Fibroblast of lung (primary cell): ENCODE data around the gene C1QTNF1. TPM values are rescaled to one million over a fixed set of nuclear protein-coding genes. Genes with fewer than 3 reads are reported as not detected.

Experiments
- DNase-seq, 2 donors: peaks; one replicate each; pipeline versions ENCODE4 v3.0.0 to v3.0.0-alpha.2; 2010; ENCODE audit warnings: low read depth in 2 of 2
- H2AFZ ChIP-seq: 2 replicates; pipeline ENCODE4 v1.5.1; 2012; ENCODE audit warnings: low read length, control low read depth, inconsistent platforms
- H3K27ac ChIP-seq: 2 replicates; pipeline ENCODE4 v1.5.1; 2011; ENCODE audit warnings: low read length, control low read depth; ENCODE audit not compliant: insufficient read depth
- H3K27me3 ChIP-seq: 2 replicates; pipeline ENCODE4 v1.5.1; 2011; ENCODE audit warnings: mild to moderate bottlenecking, low read length; ENCODE audit not compliant: control insufficient read depth, insufficient read depth
- H3K36me3 ChIP-seq: 2 replicates; pipeline ENCODE4 v1.5.1; 2011; ENCODE audit warnings: low read length; ENCODE audit not compliant: control insufficient read depth, insufficient read depth
- H3K4me1 ChIP-seq: 2 replicates; pipeline ENCODE4 v1.5.1; 2011; ENCODE audit warnings: low read length; ENCODE audit not compliant: control insufficient read depth, insufficient read depth; ENCODE audit errors: extremely low read depth
- H3K4me2 ChIP-seq: 2 replicates; pipeline ENCODE4 v1.5.1; 2011; ENCODE audit warnings: low read length, control low read depth; ENCODE audit not compliant: insufficient read depth; ENCODE audit errors: extremely low read depth
- H3K4me3 ChIP-seq, 4 experiments: fragments of 200-600 bp in 1 of 4; sonication (generic) in 1 of 4; replicated peaks in 1 of 4; 2 replicates each; pipeline ENCODE4 v1.5.1; 2011 to 2016; ENCODE audit warnings: low read length in 4 of 4, low read depth in 3 of 4, mild to moderate bottlenecking in 3 of 4, control low read depth in 2 of 4, inconsistent platforms in 1 of 4, mixed read lengths in 1 of 4; ENCODE audit not compliant: insufficient read depth in 1 of 4; ENCODE audit errors: control extremely low read depth in 1 of 4
- H3K79me2 ChIP-seq: 2 replicates; pipeline ENCODE4 v1.5.1; 2012; ENCODE audit warnings: mild to moderate bottlenecking, low read length, inconsistent platforms; ENCODE audit not compliant: control insufficient read depth, insufficient read depth
- H3K9ac ChIP-seq: 2 replicates; pipeline ENCODE4 v1.5.1; 2011; ENCODE audit warnings: mild to moderate bottlenecking, low read length, control low read depth; ENCODE audit not compliant: insufficient read depth
- H3K9me3 ChIP-seq: 2 replicates; pipeline ENCODE4 v1.5.1; 2012; ENCODE audit warnings: low read depth, low read length; ENCODE audit not compliant: control insufficient read depth, insufficient read depth
- H4K20me1 ChIP-seq: 2 replicates; pipeline ENCODE4 v1.5.1; 2011; ENCODE audit warnings: low read length; ENCODE audit not compliant: control insufficient read depth, insufficient read depth; ENCODE audit errors: extremely low read depth
- EZH2 ChIP-seq: IDR thresholded peaks from 2 replicates; pipeline ENCODE4 v1.5.1; 2012; ENCODE audit warnings: low read length, control low read depth, mild to moderate bottlenecking; ENCODE audit errors: missing control alignments
- polyA plus RNA-seq, 2 donors: library from polyadenylated mRNA; depleted of rRNA in 1 of 2; stranded (reverse) in 1 of 2; unstranded in 1 of 2; fragments of >200 nt; gene quantifications; 2 replicates each; pipeline ENCODE4 v1.2.1, GENCODE V29; 2011 to 2012; ENCODE audit warnings: missing spikeins in 1 of 2
- total RNA-seq: library from RNA; depleted of rRNA; stranded (reverse); fragments of >200 nt; gene quantifications from 2 replicates; pipeline ENCODE4 v1.2.1, GENCODE V29; 2014
- TF ChIP-seq, protein P1 (sequence below), 2 donors: IDR thresholded peaks in 1 of 2; conservative IDR thresholded peaks in 1 of 2; 1 replicate in 1 of 2; 2 replicates in 1 of 2; pipeline ENCODE4 v1.5.1; 2011 to 2012; ENCODE audit warnings: low read length in 2 of 2, control low read depth in 1 of 2, inconsistent platforms in 1 of 2, low read depth in 1 of 2, mild to moderate bottlenecking in 1 of 2

Gene C1QTNF1
- total and polyA plus RNA-seq, 2 donors (not counting 1 experiment from before 2014, with no cell fraction given) = 15.0 to 45.2 TPM

DNA sequence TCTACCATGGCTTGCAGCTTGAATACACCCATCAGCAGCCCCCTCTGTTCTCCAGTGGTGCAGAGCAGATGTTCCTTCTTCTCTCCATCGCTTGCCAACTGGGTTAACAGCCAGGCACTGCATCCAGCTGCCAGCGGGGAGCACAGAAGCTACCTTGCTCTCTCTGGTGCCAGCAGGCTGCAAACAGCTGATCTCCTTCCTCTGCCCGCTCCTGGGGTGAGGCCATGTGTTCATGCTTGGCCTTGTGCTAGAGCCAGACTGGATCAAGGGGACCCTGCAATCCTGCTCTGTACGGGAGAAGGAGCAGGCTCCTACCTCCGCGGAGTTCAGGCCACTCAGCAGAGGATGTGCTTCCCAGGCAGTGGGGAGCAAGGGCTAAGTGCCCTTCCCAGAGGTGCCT, 26.6 kb downstream of the C1QTNF1 start:
- Histone ChIP-seq H3K4me3 (no peak overlapping the region), H3K4me1 (no peaks in the 10 kb centered on the region), H3K9me3 (no peaks in the 10 kb centered on the region), H3K36me3 (no peaks in the 10 kb centered on the region), H3K27ac (no peak overlapping the region), H3K79me2 (no peaks in the 10 kb centered on the region), H3K4me2 (no peak overlapping the region), H3K9ac (no peak overlapping the region), H3K27me3 (no peaks in the 10 kb centered on the region), H4K20me1 (no peaks in the 10 kb centered on the region), H2AFZ (no peak overlapping the region)
- TF ChIP-seq, protein P1, sequence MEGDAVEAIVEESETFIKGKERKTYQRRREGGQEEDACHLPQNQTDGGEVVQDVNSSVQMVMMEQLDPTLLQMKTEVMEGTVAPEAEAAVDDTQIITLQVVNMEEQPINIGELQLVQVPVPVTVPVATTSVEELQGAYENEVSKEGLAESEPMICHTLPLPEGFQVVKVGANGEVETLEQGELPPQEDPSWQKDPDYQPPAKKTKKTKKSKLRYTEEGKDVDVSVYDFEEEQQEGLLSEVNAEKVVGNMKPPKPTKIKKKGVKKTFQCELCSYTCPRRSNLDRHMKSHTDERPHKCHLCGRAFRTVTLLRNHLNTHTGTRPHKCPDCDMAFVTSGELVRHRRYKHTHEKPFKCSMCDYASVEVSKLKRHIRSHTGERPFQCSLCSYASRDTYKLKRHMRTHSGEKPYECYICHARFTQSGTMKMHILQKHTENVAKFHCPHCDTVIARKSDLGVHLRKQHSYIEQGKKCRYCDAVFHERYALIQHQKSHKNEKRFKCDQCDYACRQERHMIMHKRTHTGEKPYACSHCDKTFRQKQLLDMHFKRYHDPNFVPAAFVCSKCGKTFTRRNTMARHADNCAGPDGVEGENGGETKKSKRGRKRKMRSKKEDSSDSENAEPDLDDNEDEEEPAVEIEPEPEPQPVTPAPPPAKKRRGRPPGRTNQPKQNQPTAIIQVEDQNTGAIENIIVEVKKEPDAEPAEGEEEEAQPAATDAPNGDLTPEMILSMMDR (conservative IDR thresholded peaks at IDR 0.05 in 1 of 2, IDR thresholded peaks at IDR 0.05 in 1 of 2; ENCODE audit: low read depth in 1 of 2, low read length in 2 of 2) = no peak
- no peak for TF ChIP-seq EZH2
- no peak for DNase-seq

DNA sequence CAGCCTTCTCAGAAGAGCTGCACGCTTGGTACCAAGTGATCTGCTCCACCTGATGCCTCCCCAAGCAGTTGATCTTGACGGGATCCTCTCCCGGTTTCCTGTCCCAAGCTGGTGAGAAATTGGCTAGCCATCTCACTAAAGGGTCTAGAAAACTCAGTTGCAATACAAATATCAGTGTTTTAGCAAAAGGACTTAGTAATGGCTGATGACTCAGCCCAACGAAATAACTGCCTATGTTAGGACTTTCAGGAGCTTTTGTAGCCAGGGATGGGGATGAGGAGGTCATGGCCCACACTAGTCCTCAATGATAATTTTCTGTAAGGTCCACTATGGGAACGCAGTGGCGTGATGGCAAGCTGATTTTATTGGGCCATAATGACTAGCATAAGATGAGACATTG, 27.3 kb downstream of the C1QTNF1 start:
- no peak for DNase-seq
- Histone ChIP-seq H3K27ac (no peak overlapping the region), H3K4me1 (no peaks in the 10 kb centered on the region), H3K27me3 (no peaks in the 10 kb centered on the region), H3K79me2 (no peaks in the 10 kb centered on the region), H3K36me3 (no peaks in the 10 kb centered on the region), H3K9ac (no peak overlapping the region), H2AFZ (no peak overlapping the region), H4K20me1 (no peaks in the 10 kb centered on the region), H3K4me3 (no peak overlapping the region), H3K9me3 (no peaks in the 10 kb centered on the region), H3K4me2 (no peak overlapping the region)
- TF ChIP-seq EZH2 = no peak
- TF ChIP-seq, protein P1 (conservative IDR thresholded peaks at IDR 0.05 in 1 of 2, IDR thresholded peaks at IDR 0.05 in 1 of 2; ENCODE audit: low read depth in 1 of 2, low read length in 2 of 2) = no peak

DNA sequence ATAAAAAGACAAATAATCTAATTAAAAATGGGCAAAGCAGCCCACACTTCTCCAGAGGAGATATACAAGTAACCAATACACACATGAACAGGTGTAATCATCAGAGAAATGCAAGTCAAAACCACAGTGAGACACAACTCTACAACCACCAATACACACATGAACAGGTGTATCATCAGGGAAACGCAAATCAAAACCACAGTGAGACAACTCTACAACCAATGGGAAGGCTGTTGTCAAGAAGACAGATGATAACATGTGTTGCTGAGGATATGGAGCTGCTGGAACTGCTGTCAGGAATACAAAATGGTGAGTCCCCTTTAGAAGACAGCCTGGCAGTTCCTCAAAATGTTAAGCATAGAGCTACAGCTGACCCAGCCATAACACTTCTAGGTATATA, 28.2 kb downstream of the C1QTNF1 start:
- Histone ChIP-seq H3K4me1 (no peaks in the 10 kb centered on the region), H3K36me3 (no peaks in the 10 kb centered on the region), H3K9me3 (no peaks in the 10 kb centered on the region), H3K4me2 (no peak overlapping the region), H3K27ac (no peak overlapping the region), H3K9ac (no peak overlapping the region), H3K79me2 (no peaks in the 10 kb centered on the region), H3K4me3 (no peak overlapping the region), H3K27me3 (no peaks in the 10 kb centered on the region), H4K20me1 (no peaks in the 10 kb centered on the region), H2AFZ (no peak overlapping the region)
- no peak for DNase-seq
- TF ChIP-seq, protein P1 (conservative IDR thresholded peaks at IDR 0.05 in 1 of 2, IDR thresholded peaks at IDR 0.05 in 1 of 2; ENCODE audit: low read depth in 1 of 2, low read length in 2 of 2) = no peak
- no peak for TF ChIP-seq EZH2
